Mucosa of stomach (tissue), 1 donor: ENCODE measurements around the gene SEMA5A.

Source experiments
- H3K27me3 ChIP-seq: one replicate; pipeline ENCODE4 v1.7.0; 2013; ENCODE audit warnings: mild to moderate bottlenecking, low read length; ENCODE audit not compliant: control insufficient read depth, insufficient read depth
- H3K36me3 ChIP-seq: one replicate; pipeline ENCODE4 v1.7.0; 2013; ENCODE audit warnings: low read length; ENCODE audit not compliant: control insufficient read depth, insufficient read depth
- H3K4me1 ChIP-seq: one replicate; pipeline ENCODE4 v1.7.0; 2013; ENCODE audit warnings: mild to moderate bottlenecking, low read length; ENCODE audit not compliant: control insufficient read depth, insufficient read depth
- H3K4me3 ChIP-seq: one replicate; pipeline ENCODE4 v1.7.0; 2013; ENCODE audit warnings: low read length
- H3K9ac ChIP-seq: one replicate; pipeline ENCODE4 v1.7.0; 2013; ENCODE audit warnings: mild to moderate bottlenecking, low read length, moderate library complexity
- H3K9me3 ChIP-seq: one replicate; pipeline ENCODE4 v1.7.0; 2013; ENCODE audit warnings: mild to moderate bottlenecking, low read length, moderate library complexity; ENCODE audit not compliant: control insufficient read depth
- donor health status: Pancreatic carcinoma.

Gene SEMA5A

DNA sequence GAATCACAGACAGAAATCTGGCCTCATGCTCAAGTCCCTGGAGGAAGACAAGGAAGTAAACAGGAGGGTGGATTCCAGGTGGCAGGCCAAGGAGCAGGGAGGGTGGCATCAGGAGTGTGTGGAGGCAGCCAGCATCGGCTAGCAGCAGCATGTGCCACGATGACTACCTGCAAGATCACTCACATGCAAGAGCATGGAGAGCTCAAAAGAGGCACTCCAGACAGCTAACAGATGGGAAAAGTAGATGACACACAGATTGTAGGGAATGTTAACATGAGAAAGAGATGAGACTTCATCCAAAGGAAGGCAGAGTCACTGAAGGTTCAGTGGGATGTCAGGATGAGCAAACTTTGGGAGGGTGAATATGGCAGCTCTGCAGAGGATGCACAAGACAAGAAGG lies 104.3 kb downstream of the SEMA5A start:
- no peaks in the 10 kb centered on the region for H3K4me1 ChIP-seq
- H3K36me3 ChIP-seq = no peaks in the 10 kb centered on the region
- no peaks in the 10 kb centered on the region for H3K27me3 ChIP-seq
- H3K9ac ChIP-seq = no peak overlapping the region
- no peak overlapping the region for H3K4me3 ChIP-seq
- no peaks in the 10 kb centered on the region for H3K9me3 ChIP-seq

- H3K9ac ChIP-seq = no peak overlapping the region
- H3K4me3 ChIP-seq = no peak overlapping the region
- no peaks in the 10 kb centered on the region for H3K36me3 ChIP-seq
- no peaks in the 10 kb centered on the region for H3K9me3 ChIP-seq
- no peaks in the 10 kb centered on the region for H3K27me3 ChIP-seq
- no peaks in the 10 kb centered on the region for H3K4me1 ChIP-seq
These were observed 105.4 kb downstream of the SEMA5A start for GRCh38 chr5:9440517-9440916.

DNA sequence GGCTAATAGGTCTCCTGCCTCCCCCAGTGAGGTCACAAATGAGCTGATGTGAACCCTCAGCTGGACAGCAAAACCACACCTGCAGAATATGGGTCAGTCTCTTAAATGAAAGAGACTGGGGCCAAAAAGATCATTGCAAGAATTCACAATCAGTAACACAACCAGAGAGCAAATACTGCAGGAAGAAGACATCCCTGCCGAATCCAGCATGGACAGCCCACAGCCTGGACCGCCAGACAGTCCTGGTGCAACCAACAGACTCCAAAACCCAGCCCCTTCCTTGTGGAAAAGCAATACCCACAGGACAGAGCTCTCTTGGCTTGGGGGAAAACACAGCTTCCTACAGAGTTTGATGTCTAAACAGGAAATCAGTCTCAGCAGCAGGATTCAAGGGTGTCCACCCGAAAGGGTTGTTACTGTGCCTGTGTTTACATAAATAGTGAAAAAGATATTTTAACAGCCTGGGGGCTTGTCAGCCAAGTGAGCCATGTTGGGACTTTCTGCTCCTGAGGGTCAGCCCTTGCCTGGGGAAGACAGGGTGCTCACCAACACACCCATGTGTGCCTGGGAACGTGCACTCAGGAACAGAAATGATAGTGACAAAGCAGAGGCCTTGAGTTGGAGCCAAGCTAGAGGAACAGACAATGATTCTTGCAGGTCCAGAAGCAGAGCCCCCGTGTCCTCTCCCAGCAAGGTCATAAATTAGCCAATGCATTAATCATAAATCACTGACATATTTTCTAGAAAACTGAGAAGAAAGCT lies 106.2 kb downstream of the SEMA5A start:
- Histone ChIP-seq H3K27me3 (no peaks in the 10 kb centered on the region), H3K4me1 (no peaks in the 10 kb centered on the region), H3K9me3 (no peaks in the 10 kb centered on the region), H3K4me3 (no peak overlapping the region), H3K36me3 (no peaks in the 10 kb centered on the region), H3K9ac (no peak overlapping the region)

DNA sequence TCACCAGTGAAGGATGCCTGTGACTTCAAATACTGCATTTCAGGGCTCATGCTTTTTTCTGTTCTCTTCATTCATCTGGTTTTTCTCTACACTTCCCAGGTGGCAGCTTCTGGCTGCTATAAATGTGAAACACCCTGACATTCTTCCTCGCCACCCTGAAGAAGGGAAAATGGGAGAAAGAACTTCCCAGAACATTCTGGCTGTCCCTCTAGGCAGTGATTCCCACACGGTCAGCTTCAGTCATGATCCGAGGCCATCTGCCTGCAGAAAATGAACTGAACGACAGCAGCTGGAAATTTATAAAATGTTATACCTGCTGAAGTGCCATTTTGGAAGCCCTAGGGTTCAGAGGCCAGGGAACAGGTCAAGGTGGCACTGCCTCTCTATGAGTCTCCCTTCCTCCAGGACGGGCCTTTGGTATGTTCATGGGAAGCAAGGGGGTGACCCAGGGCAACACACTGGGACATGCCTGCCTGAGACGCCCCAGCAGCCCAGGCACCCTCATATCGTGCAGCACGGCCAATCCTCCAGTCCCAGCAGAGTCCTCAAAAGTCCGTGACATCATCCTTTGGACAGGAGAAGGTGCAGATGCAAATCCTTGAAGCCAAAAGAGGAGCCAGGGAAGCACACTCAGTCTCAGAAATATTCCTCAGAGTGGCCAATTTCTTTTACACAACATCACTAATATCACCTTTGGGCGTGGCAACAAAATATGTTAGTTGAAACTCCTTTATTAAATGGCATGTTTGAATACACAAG lies 107.1 kb downstream of the SEMA5A start:
- no peak overlapping the region for H3K4me3 ChIP-seq
- H3K27me3 ChIP-seq = no peaks in the 10 kb centered on the region
- no peaks in the 10 kb centered on the region for H3K4me1 ChIP-seq
- H3K9ac ChIP-seq = no peak overlapping the region
- H3K9me3 ChIP-seq = no peaks in the 10 kb centered on the region
- H3K36me3 ChIP-seq = no peaks in the 10 kb centered on the region

DNA sequence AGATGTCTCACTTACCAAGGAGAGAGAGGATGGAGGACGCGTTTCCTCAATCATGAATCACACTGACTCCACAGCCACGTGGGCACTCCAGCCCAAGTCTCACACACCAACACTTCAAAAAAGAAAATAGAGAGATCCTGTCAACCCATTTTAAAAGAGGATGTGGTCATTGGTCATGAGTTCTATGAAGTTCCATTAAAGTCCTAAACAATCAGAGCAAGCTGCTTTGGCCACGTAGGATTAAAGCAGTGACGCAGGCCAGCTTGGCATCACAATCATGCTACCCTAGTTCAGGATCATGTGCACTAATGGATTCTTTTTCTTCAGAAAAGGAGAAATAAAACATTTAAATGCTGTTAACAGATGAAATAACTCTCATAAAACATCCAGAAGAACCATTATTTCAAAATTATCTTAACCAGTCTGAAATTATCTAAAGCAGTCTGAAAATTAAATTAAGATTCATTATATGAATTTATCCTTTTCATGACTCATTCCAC lies 108.1 kb downstream of the SEMA5A start:
- H3K4me1 ChIP-seq = no peaks in the 10 kb centered on the region
- no peaks in the 10 kb centered on the region for H3K9me3 ChIP-seq
- no peaks in the 10 kb centered on the region for H3K36me3 ChIP-seq
- no peak overlapping the region for H3K4me3 ChIP-seq
- H3K27me3 ChIP-seq = no peaks in the 10 kb centered on the region
- no peak overlapping the region for H3K9ac ChIP-seq

DNA sequence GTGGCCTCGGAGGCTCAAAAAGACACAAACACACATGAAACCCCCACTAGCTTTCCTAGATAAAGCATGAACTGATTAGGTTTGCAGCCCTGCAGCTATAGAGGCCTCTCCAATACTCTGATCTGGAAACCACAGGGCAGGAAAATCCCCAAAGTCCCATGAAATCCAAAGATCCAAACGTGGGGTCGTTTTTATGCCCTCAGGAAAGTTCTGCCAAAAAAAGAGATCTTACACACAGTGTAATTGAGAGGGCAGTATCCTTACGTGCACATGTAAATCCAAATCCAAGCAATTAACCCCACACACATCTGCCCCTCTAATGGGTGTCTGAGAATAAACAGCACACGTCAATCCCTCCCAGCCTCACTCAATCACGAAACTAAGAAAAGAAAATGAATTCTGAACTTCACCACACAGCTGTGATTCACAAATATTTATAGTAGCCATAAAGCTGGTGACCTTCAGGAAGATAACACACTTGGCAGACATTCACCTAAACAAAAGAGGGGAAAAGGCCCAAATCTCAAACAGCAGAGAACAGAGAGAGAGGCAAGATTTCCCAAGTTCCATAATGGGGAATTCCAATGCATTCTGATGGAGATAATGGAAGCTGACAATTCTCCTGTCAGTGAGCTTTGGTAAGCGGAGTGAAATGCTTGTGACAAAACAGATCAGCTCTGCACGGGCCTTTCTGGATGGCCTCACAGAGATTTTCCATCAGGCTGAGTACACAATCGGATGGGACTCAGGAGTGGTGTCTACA lies 114.2 kb downstream of the SEMA5A start:
- no peaks in the 10 kb centered on the region for H3K4me1 ChIP-seq
- no peak overlapping the region for H3K4me3 ChIP-seq
- no peaks in the 10 kb centered on the region for H3K9me3 ChIP-seq
- no peak overlapping the region for H3K9ac ChIP-seq
- no peaks in the 10 kb centered on the region for H3K36me3 ChIP-seq
- H3K27me3 ChIP-seq = no peaks in the 10 kb centered on the region

DNA sequence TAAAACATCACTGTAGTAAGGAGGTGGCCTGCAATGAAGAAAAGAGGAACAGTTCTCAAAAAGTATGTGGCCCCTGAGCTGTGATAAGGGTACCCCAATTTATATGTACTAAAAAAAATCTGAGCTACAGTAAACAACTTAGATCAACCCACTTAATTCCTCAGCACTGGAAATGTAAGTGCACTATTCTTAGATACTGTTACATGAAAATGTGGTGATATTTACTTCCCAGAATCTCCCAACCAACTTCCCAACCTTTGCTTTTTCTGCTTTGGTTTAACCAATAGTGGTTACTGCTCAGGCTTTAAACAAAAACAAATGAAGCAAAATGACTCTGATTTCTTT lies 114.8 kb downstream of the SEMA5A start:
- H3K27me3 ChIP-seq = no peaks in the 10 kb centered on the region
- no peak overlapping the region for H3K4me3 ChIP-seq
- no peaks in the 10 kb centered on the region for H3K9me3 ChIP-seq
- no peak overlapping the region for H3K9ac ChIP-seq
- no peaks in the 10 kb centered on the region for H3K4me1 ChIP-seq
- H3K36me3 ChIP-seq = no peaks in the 10 kb centered on the region

- Histone ChIP-seq H3K27me3 (no peaks in the 10 kb centered on the region), H3K4me3 (no peak overlapping the region), H3K36me3 (no peaks in the 10 kb centered on the region), H3K9me3 (no peaks in the 10 kb centered on the region), H3K9ac (no peak overlapping the region), H3K4me1 (no peaks in the 10 kb centered on the region)
These were observed 115.6 kb downstream of the SEMA5A start for GRCh38 chr5:9430306-9430705.

GRCh38 chr5:9429691-9430215 lies 116.1 kb downstream of the SEMA5A start:
- no peaks in the 10 kb centered on the region for H3K9me3 ChIP-seq
- no peak overlapping the region for H3K4me3 ChIP-seq
- H3K9ac ChIP-seq = no peak overlapping the region
- H3K36me3 ChIP-seq = no peaks in the 10 kb centered on the region
- no peaks in the 10 kb centered on the region for H3K27me3 ChIP-seq
- no peaks in the 10 kb centered on the region for H3K4me1 ChIP-seq

GRCh38 chr5:9428272-9428671 lies 117.6 kb downstream of the SEMA5A start:
- no peak overlapping the region for H3K9ac ChIP-seq
- no peak overlapping the region for H3K4me3 ChIP-seq
- H3K9me3 ChIP-seq = no peaks in the 10 kb centered on the region
- no peaks in the 10 kb centered on the region for H3K36me3 ChIP-seq
- no peaks in the 10 kb centered on the region for H3K4me1 ChIP-seq
- no peaks in the 10 kb centered on the region for H3K27me3 ChIP-seq

DNA sequence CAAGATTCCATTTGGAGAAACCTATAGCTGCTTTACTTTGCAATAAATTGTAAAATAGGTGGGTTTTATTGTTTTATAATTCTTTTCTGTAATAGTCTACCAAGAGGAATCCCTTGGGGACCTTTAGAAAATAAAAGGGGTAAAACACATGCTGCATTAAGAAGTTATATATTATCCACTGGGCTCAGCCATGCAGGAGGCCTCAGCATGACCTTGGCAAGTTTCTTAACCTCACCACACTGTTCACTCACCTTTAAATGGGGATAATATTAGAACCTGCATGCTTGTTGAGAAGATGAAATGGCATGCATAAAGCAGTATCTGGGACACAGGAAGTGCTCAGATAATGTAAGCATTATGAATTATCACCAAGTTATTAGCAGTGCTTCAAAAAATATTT lies 120.2 kb downstream of the SEMA5A start:
- Histone ChIP-seq H3K4me1 (no peaks in the 10 kb centered on the region), H3K4me3 (no peak overlapping the region), H3K27me3 (no peaks in the 10 kb centered on the region), H3K9me3 (no peaks in the 10 kb centered on the region), H3K36me3 (no peaks in the 10 kb centered on the region), H3K9ac (no peak overlapping the region)

GRCh38 chr5:9423571-9423970 lies 122.3 kb downstream of the SEMA5A start:
- H3K4me1 ChIP-seq = no peaks in the 10 kb centered on the region
- H3K27me3 ChIP-seq = no peaks in the 10 kb centered on the region
- no peaks in the 10 kb centered on the region for H3K9me3 ChIP-seq
- H3K4me3 ChIP-seq = no peak overlapping the region
- H3K36me3 ChIP-seq = no peaks in the 10 kb centered on the region
- no peak overlapping the region for H3K9ac ChIP-seq
